WTC11 (cell line): ENCODE results near the gene PCNX3. TPM values are rescaled to one million over a fixed set of nuclear protein-coding genes. Genes with fewer than 3 reads are reported as not detected.

ENCODE experiments used
- ATAC-seq: fragments of 200-7000 bp; cut with Tn5 transposase; 2 replicates; pipeline ENCODE4 v1.10.0; 2021; ENCODE audit warnings: mild to moderate bottlenecking, moderate library complexity
- CTCF ChIA-PET: fragments of 300-600 bp; sonication (Branson Sonifier 250); formaldehyde crosslinking; loops from one replicate; lab custom pipeline; 2021; ENCODE audit warnings: antibody characterized with exemption; lab: Charles Lee
- POLR2A ChIA-PET: fragments of 350-600 bp; sonication (Branson Sonifier 250); formaldehyde crosslinking; loops from one replicate; lab custom pipeline; 2021; ENCODE audit warnings: antibody characterized with exemption; lab: Charles Lee
- DNase-seq: peaks from one replicate; pipeline ENCODE4 v3.0.0; 2021; ENCODE audit warnings: low spot score
- H3K27ac Mint-ChIP-seq: 2 replicates; pipeline ENCODE4 v1.8.0; 2021; ENCODE audit warnings: mixed read lengths
- H3K27me3 Mint-ChIP-seq: 2 replicates; pipeline ENCODE4 v1.8.0; 2021; ENCODE audit warnings: low read depth, mild to moderate bottlenecking, moderate library complexity, mixed read lengths
- H3K36me3 Mint-ChIP-seq: 2 replicates; pipeline ENCODE4 v1.8.0; 2021; ENCODE audit warnings: mixed read lengths
- H3K4me1 Mint-ChIP-seq: 2 replicates; pipeline ENCODE4 v1.8.0; 2022; ENCODE audit warnings: mixed read lengths
- H3K4me3 Mint-ChIP-seq: 2 replicates; pipeline ENCODE4 v1.8.0; 2021; ENCODE audit warnings: mild to moderate bottlenecking, moderate library complexity, mixed read lengths
- H3K9me3 Mint-ChIP-seq: 2 replicates; pipeline ENCODE4 v1.8.0; 2021; ENCODE audit warnings: mixed read lengths
- ARID4B ChIP-seq: sonication (generic); formaldehyde crosslinking; IDR thresholded peaks from 2 replicates; pipeline ENCODE4 v1.8.0; 2023; ENCODE audit warnings: missing genetic modification reagents, mild to moderate bottlenecking, borderline replicate concordance
- CREB1 ChIP-seq: sonication (generic); formaldehyde crosslinking; IDR thresholded peaks from 2 replicates; pipeline ENCODE4 v1.8.0; 2023; ENCODE audit warnings: mild to moderate bottlenecking, missing genetic modification reagents
- CTCF ChIP-seq: fragments of 200-600 bp; IDR thresholded peaks from 2 replicates; pipeline ENCODE4 v1.8.0; 2022; ENCODE audit warnings: antibody characterized with exemption
- FOXP1 ChIP-seq: sonication (generic); formaldehyde crosslinking; IDR thresholded peaks from 2 replicates; pipeline ENCODE4 v1.8.0; 2022; ENCODE audit warnings: missing genetic modification reagents, mild to moderate bottlenecking, moderate library complexity, borderline replicate concordance
- JAZF1 ChIP-seq: fragments of 250-450 bp; sonication (Bioruptor Pico); IDR thresholded peaks from 2 replicates; pipeline ENCODE4 v1.9.0; 2021; ENCODE audit warnings: moderate library complexity, mild to moderate bottlenecking, inconsistent platforms
- MYBL2 ChIP-seq: sonication (generic); formaldehyde crosslinking; IDR thresholded peaks from 2 replicates; pipeline ENCODE4 v1.8.1; 2023; ENCODE audit warnings: mild to moderate bottlenecking, moderate library complexity, missing genetic modification reagents
- NR2C2 ChIP-seq: sonication (generic); formaldehyde crosslinking; IDR thresholded peaks from 2 replicates; pipeline ENCODE4 v1.8.0; 2022; ENCODE audit warnings: mild to moderate bottlenecking, missing genetic modification reagents
- TEAD1 ChIP-seq: sonication (generic); formaldehyde crosslinking; IDR thresholded peaks from 2 replicates; pipeline ENCODE4 v1.8.0; 2022; ENCODE audit warnings: mild to moderate bottlenecking, missing genetic modification reagents
- ZBTB21 ChIP-seq: sonication (generic); formaldehyde crosslinking; IDR thresholded peaks from 2 replicates; pipeline ENCODE4 v1.8.1; 2023; ENCODE audit warnings: mild to moderate bottlenecking, missing genetic modification reagents, borderline replicate concordance
- ZNF121 ChIP-seq: sonication (generic); formaldehyde crosslinking; IDR thresholded peaks from 2 replicates; pipeline ENCODE4 v1.8.0; 2023; ENCODE audit warnings: missing genetic modification reagents
- total RNA-seq: library from RNA; stranded (reverse); gene quantifications from 3 replicates; pipeline ENCODE4 v1.2.3, GENCODE V29; 2021
- TF ChIP-seq, protein P1 (sequence below): sonication (generic); formaldehyde crosslinking; IDR thresholded peaks from 2 replicates; pipeline ENCODE4 v1.8.1; 2023; ENCODE audit warnings: mild to moderate bottlenecking, missing genetic modification reagents
- TF ChIP-seq, protein P2 (sequence below): sonication (generic); formaldehyde crosslinking; IDR thresholded peaks from 2 replicates; pipeline ENCODE4 v1.8.1; 2023; ENCODE audit warnings: mild to moderate bottlenecking, moderate library complexity, missing genetic modification reagents

PCNX3 gene
- total RNA-seq, 1 experiment from 2014 or later: 51.6 TPM

DNA sequence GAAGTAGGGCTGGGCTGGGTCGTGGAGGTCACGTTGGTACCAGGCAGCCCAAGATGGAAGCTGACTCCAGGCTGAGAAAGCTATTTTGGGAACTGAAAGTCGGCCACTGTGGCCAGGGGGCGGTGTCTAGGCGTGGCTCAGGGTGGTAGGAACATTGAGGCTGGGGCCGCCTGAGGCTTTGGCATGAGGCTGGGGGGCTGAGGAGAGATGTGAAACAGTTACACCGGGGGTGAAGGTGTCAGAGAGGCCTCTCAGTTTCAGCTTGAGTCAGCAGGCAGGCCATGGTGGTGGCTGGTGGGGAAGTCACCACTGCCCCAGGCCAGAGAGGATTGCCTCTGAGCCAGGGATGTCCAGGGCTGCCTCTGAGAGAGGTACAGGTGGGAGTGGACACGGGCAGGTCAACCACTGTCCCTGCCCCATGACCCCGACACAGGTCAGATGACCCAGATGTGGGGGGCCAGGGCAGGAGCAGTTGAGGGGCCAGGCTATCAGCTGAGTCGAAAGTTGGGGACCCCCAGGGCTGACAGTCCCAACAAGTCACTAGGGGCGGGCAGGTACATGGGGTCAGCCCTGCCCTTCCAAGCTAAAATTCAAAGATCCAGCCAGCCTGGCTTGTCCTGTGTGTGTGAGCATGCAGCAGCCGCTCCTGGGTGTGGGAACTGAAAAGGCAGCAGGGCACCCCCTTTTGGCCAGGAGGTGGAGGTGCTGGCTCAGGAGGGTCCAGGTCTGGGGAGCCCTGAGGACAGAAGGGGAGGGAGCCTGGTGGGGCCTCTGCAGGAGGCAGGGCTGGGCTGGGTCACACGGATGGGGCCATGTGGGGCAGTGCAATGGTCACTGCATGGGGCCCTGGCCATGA is 27.1 kb upstream of the PCNX3 start:
- Mint-ChIP-seq H3K4me3 (no peak overlapping the region), H3K36me3 (no peaks in the 10 kb centered on the region), H3K27ac (0 out of 2 replicates have a peak overlapping the region, but pooled peaks have one; percentile 19), H3K9me3 (no peaks in the 10 kb centered on the region), H3K4me1 (peaks cover 37% of the 10 kb centered on the region), H3K27me3 (peaks cover 77% of the 10 kb centered on the region)
- ChIA-PET CTCF (interaction anchor here (0.5 to 13.8 kb wide), 17 partner anchors 11 to 1785 kb away, joined by 3 to 311 read pairs (median 5); partner anchors contain the start of genes CLCF1, EHBP1L1, FAM89B and LTBP3), POLR2A (interaction anchor here (0.6 kb wide), 1 partner anchor 38 kb away, joined by 3 read pairs; no protein-coding TSS in a partner anchor)
- peak; percentile 49 for TF ChIP-seq CTCF
- TF ChIP-seq, protein P1, sequence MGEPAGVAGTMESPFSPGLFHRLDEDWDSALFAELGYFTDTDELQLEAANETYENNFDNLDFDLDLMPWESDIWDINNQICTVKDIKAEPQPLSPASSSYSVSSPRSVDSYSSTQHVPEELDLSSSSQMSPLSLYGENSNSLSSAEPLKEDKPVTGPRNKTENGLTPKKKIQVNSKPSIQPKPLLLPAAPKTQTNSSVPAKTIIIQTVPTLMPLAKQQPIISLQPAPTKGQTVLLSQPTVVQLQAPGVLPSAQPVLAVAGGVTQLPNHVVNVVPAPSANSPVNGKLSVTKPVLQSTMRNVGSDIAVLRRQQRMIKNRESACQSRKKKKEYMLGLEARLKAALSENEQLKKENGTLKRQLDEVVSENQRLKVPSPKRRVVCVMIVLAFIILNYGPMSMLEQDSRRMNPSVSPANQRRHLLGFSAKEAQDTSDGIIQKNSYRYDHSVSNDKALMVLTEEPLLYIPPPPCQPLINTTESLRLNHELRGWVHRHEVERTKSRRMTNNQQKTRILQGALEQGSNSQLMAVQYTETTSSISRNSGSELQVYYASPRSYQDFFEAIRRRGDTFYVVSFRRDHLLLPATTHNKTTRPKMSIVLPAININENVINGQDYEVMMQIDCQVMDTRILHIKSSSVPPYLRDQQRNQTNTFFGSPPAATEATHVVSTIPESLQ (CRISPR knock-in tag): no peak
- no peak for TF ChIP-seq JAZF1 (CRISPR knock-in tag)
- TF ChIP-seq ZBTB21 (CRISPR knock-in tag): no peak
- TF ChIP-seq ZNF121 (CRISPR knock-in tag): no peak
- TF ChIP-seq CREB1 (CRISPR knock-in tag): no peak
- no peak for TF ChIP-seq TEAD1 (CRISPR knock-in tag)
- TF ChIP-seq FOXP1 (CRISPR knock-in tag): peak; percentile 17; the same call in 1 of the 2 replicates
- TF ChIP-seq MYBL2 (CRISPR knock-in tag): no peak
- TF ChIP-seq, protein P2, sequence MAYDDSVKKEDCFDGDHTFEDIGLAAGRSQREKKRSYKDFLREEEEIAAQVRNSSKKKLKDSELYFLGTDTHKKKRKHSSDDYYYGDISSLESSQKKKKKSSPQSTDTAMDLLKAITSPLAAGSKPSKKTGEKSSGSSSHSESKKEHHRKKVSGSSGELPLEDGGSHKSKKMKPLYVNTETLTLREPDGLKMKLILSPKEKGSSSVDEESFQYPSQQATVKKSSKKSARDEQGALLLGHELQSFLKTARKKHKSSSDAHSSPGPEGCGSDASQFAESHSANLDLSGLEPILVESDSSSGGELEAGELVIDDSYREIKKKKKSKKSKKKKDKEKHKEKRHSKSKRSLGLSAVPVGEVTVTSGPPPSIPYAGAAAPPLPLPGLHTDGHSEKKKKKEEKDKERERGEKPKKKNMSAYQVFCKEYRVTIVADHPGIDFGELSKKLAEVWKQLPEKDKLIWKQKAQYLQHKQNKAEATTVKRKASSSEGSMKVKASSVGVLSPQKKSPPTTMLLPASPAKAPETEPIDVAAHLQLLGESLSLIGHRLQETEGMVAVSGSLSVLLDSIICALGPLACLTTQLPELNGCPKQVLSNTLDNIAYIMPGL (CRISPR knock-in tag): peak; percentile 60; the same call in 1 of the 2 replicates
- TF ChIP-seq NR2C2 (CRISPR knock-in tag): no peak
- no peak for TF ChIP-seq ARID4B (CRISPR knock-in tag)
- peak; percentile 49 for ATAC-seq
- peak; percentile 80 for DNase-seq
